Ascending aorta (tissue), 2 donors: ENCODE results near the gene ANXA3. TPM values are rescaled to one million over a fixed set of nuclear protein-coding genes. Genes with fewer than 3 reads are reported as not detected.

Experiments used
- DNase-seq, 2 donors: peaks; one replicate each; pipeline ENCODE4 v3.0.0-alpha.2; 2019; ENCODE audit warnings: low spot score in 2 of 2
- H3K27ac ChIP-seq, 2 donors: fragments of 200-600 bp; sonication (generic); one replicate each; pipeline ENCODE4 v1.5.1; 2016 to 2017; ENCODE audit warnings: mild to moderate bottlenecking in 1 of 2
- H3K27me3 ChIP-seq: fragments of 200-600 bp; sonication (generic); one replicate; pipeline ENCODE4 v1.5.1; 2017
- H3K36me3 ChIP-seq, 2 donors: fragments of 200-600 bp; sonication (generic); one replicate each; pipeline ENCODE4 v1.5.1; 2016
- H3K4me1 ChIP-seq, 2 donors: fragments of 200-600 bp; sonication (generic); one replicate each; pipeline ENCODE4 v1.5.1; 2016 to 2017; ENCODE audit warnings: mild to moderate bottlenecking in 1 of 2
- H3K4me3 ChIP-seq, 2 donors: fragments of 200-600 bp; sonication (generic); one replicate each; pipeline ENCODE4 v1.5.1; 2016 to 2017; ENCODE audit warnings: mild to moderate bottlenecking in 1 of 2
- H3K9me3 ChIP-seq, 2 donors: fragments of 200-600 bp; sonication (generic); one replicate each; pipeline ENCODE4 v1.5.1; 2016
- intact Hi-C: fragments of 100-400 bp; cut with DNase I; formaldehyde crosslinking; loops from one replicate; pipeline ENCODE4 v1.15.1; 2023
- total RNA-seq: library from RNA; depleted of rRNA; stranded (reverse); fragments of >200 nt; gene quantifications from one replicate; pipeline ENCODE4 v1.1.0, GENCODE V29; 2016
- TF ChIP-seq, protein P1 (sequence below), 3 experiments: fragments of 200-600 bp in 2 of 3; fragments of 450-650 bp in 1 of 3; sonication (generic) in 2 of 3; IDR thresholded peaks; one replicate each; pipeline ENCODE4 v1.5.1; 2016 to 2019; ENCODE audit warnings: antibody characterized with exemption in 3 of 3, mild to moderate bottlenecking in 1 of 3, moderate library complexity in 1 of 3

ANXA3 gene
- total RNA-seq, 1 donor from 2014 or later: 5.5 TPM

DNA sequence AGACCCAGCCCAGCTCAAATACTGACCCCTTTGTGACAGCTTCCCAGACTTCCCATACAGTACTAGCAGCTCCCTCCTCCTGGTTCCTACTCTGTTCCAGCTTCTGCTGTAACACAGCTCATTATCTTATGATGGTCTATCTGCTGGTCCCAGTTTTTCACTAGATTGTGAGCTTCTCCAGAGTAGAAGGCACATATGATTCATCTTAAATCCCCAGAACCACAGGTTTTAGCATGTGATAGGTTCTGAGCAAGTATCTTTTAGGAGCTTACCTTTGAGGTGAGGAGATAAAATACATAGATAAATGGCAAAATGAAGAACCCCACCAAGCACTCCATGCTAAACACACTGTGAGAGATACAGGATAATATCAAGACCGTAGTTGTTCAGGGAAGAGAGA is 27.6 kb upstream of the ANXA3 start:
- H3K27me3 ChIP-seq: no peaks in the 10 kb centered on the region
- no peak overlapping the region for H3K27ac ChIP-seq
- H3K4me3 ChIP-seq: no peak overlapping the region
- TF ChIP-seq, protein P1, sequence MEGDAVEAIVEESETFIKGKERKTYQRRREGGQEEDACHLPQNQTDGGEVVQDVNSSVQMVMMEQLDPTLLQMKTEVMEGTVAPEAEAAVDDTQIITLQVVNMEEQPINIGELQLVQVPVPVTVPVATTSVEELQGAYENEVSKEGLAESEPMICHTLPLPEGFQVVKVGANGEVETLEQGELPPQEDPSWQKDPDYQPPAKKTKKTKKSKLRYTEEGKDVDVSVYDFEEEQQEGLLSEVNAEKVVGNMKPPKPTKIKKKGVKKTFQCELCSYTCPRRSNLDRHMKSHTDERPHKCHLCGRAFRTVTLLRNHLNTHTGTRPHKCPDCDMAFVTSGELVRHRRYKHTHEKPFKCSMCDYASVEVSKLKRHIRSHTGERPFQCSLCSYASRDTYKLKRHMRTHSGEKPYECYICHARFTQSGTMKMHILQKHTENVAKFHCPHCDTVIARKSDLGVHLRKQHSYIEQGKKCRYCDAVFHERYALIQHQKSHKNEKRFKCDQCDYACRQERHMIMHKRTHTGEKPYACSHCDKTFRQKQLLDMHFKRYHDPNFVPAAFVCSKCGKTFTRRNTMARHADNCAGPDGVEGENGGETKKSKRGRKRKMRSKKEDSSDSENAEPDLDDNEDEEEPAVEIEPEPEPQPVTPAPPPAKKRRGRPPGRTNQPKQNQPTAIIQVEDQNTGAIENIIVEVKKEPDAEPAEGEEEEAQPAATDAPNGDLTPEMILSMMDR (IDR thresholded peaks at IDR 0.05): no peak
- DNase-seq: no peak
- no peaks in the 10 kb centered on the region for H3K4me1 ChIP-seq
- H3K9me3 ChIP-seq: no peaks in the 10 kb centered on the region
- H3K36me3 ChIP-seq: no peaks in the 10 kb centered on the region
- intact Hi-C loops: no loop called here

- Histone ChIP-seq H3K27ac (no peak overlapping the region), H3K36me3 (no peaks in the 10 kb centered on the region), H3K4me3 (no peak overlapping the region), H3K27me3 (no peaks in the 10 kb centered on the region), H3K4me1 (no peaks in the 10 kb centered on the region), H3K9me3 (no peaks in the 10 kb centered on the region)
- DNase-seq: no peak
- TF ChIP-seq, protein P1 (IDR thresholded peaks at IDR 0.05): no peak
- intact Hi-C loops: no loop called here
These were observed 26.0 kb upstream of the ANXA3 start for GRCh38 chr4:78525559-78525958.

- intact Hi-C loops: no loop called here
- Histone ChIP-seq H3K27me3 (no peaks in the 10 kb centered on the region), H3K9me3 (no peaks in the 10 kb centered on the region), H3K4me1 (no peaks in the 10 kb centered on the region), H3K4me3 (no peak overlapping the region), H3K36me3 (no peaks in the 10 kb centered on the region), H3K27ac (no peak overlapping the region)
- no peak for DNase-seq
- TF ChIP-seq, protein P1 (IDR thresholded peaks at IDR 0.05): no peak
These were observed 24.5 kb upstream of the ANXA3 start for GRCh38 chr4:78527103-78527502.

DNA sequence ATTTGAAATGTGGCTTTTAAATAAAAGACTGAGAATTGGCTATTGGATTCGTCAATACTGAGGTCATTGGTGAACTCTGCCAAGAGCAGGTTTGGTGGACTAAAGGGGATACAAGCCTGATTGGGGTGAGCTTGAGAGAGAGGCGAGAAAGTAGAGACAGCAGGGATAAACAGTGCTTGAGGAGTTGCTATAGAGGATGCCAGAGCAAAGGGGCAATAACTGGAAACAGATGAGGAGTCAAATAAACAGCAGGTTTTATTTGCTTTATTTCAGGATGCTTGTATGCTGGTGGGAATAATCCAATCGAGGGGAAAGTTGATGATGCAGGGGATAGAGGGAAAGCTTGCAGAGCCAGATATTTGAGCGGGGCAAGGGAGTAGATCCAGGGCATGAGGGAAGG is 24.0 kb upstream of the ANXA3 start:
- Histone ChIP-seq H3K9me3 (no peaks in the 10 kb centered on the region), H3K36me3 (no peaks in the 10 kb centered on the region), H3K27me3 (no peaks in the 10 kb centered on the region), H3K27ac (no peak overlapping the region), H3K4me1 (no peaks in the 10 kb centered on the region), H3K4me3 (no peak overlapping the region)
- intact Hi-C loops: no loop called here
- TF ChIP-seq, protein P1 (IDR thresholded peaks at IDR 0.05): no peak
- DNase-seq: no peak

GRCh38 chr4:78528327-78528726 is 23.2 kb upstream of the ANXA3 start:
- TF ChIP-seq, protein P1 (IDR thresholded peaks at IDR 0.05): no peak
- no peak for DNase-seq
- intact Hi-C loops: no loop called here
- H3K4me1 ChIP-seq: no peaks in the 10 kb centered on the region
- H3K27ac ChIP-seq: no peak overlapping the region
- H3K9me3 ChIP-seq: no peaks in the 10 kb centered on the region
- H3K4me3 ChIP-seq: no peak overlapping the region
- no peaks in the 10 kb centered on the region for H3K36me3 ChIP-seq
- H3K27me3 ChIP-seq: no peaks in the 10 kb centered on the region

DNA sequence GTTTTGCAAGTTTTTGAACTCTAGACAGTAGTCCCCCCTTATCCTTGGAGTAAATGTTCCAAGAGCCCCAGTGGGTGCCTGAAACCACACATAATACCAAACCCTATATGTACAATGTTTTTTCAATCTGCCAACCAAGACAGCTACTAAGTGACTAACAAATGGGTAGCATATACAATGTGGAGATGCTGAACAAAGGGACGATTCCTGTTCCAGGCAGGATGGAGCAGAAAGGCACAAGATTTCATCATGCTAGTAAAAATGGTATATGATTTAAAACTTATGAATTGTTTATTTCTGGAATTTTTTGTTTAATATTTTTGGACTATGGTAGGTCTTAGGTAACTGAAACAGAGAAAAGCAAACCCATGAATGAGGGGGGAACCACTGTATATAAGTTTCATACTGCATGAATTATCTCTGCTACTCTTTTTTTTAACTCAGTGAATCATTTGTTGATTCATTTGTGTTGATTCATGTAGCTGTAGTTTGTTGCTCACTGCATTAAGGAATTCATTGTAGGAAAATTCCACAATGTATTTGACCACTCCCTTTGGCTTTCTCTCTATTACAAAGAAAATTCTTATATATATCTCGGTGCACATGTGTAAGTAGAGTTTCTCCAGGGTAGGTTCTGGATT is 21.9 kb upstream of the ANXA3 start:
- no peaks in the 10 kb centered on the region for H3K4me1 ChIP-seq
- TF ChIP-seq, protein P1 (IDR thresholded peaks at IDR 0.05): no peak
- H3K27ac ChIP-seq: no peak overlapping the region
- intact Hi-C loops: no loop called here
- H3K36me3 ChIP-seq: no peaks in the 10 kb centered on the region
- no peaks in the 10 kb centered on the region for H3K27me3 ChIP-seq
- H3K9me3 ChIP-seq: no peaks in the 10 kb centered on the region
- H3K4me3 ChIP-seq: no peak overlapping the region
- no peak for DNase-seq
